ENCODE results near the gene CD209. TPM values are rescaled to one million over a fixed set of nuclear protein-coding genes. Genes with fewer than 3 reads are reported as not detected.
A peak's percentile ranks its signal among the peaks of the same experiment; 100 is the strongest.

The CD209 gene
- total RNA-seq, 2 experiments from 2014 or later, result not detected

DNA sequence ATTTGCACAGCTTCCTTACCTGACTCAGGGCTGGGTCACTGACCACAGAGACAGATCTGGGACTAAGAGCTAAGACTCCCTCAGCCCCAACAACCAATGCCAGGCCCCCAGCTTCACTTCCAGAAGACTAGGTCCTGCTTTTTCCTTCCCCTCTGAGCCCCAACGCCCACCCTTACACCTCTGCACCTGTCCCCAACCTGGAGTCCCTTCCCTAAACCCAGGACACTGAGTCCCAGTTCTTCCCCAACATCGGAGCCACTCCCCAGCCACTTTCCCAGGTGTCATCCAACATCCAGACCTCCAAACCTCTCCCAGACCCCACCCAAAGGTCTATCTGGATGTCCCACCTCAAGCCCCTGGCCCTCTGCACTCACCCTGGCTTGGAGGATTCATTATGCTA, 48.3 kb downstream of the CD209 start:
- no peaks in the 10 kb centered on the region for H3K79me2 ChIP-seq (ENCODE audit: insufficient read depth, low read depth, low read length)
- CTCF ChIA-PET (ENCODE audit: unreplicated experiment), result interaction anchor here (1.4 kb wide), 1 partner anchor 18 kb away, joined by 4 read pairs; the partner anchor contains the start of gene TRAPPC5
- no TSS peak for BruUV-seq (replicated peaks)
- POLR2A ChIA-PET, result interaction anchor here (0.7 to 1.1 kb wide), 3 partner anchors 8 to 26 kb away, joined by 3 to 4 read pairs (median 3); partner anchors contain the start of gene TRAPPC5
- no peak overlapping the region for H2AFZ ChIP-seq (ENCODE audit: low read length)
- H3K9me2 ChIP-seq (ENCODE audit: insufficient read depth, low read length), result no peaks in the 10 kb centered on the region
- no peak for DNase-seq (ENCODE audit: low spot score)
- no peaks in the 10 kb centered on the region for H3K9me3 ChIP-seq (ENCODE audit: low read length)
- H3K4me3 ChIP-seq (ENCODE audit: low read depth, low read length, poor library complexity, severe bottlenecking), result no peak overlapping the region
- intact Hi-C loops (cut with micrococcal nuclease; ENCODE audit: unreplicated experiment), result no loop called here
- H3K4me2 ChIP-seq (ENCODE audit: low read length), result 0 out of 2 replicates have a peak overlapping the region, but pooled peaks have one; percentile 22
- TF ChIP-seq, protein P1, sequence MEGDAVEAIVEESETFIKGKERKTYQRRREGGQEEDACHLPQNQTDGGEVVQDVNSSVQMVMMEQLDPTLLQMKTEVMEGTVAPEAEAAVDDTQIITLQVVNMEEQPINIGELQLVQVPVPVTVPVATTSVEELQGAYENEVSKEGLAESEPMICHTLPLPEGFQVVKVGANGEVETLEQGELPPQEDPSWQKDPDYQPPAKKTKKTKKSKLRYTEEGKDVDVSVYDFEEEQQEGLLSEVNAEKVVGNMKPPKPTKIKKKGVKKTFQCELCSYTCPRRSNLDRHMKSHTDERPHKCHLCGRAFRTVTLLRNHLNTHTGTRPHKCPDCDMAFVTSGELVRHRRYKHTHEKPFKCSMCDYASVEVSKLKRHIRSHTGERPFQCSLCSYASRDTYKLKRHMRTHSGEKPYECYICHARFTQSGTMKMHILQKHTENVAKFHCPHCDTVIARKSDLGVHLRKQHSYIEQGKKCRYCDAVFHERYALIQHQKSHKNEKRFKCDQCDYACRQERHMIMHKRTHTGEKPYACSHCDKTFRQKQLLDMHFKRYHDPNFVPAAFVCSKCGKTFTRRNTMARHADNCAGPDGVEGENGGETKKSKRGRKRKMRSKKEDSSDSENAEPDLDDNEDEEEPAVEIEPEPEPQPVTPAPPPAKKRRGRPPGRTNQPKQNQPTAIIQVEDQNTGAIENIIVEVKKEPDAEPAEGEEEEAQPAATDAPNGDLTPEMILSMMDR (conservative IDR thresholded peaks at IDR 0.05; ENCODE audit: low read length), result no peak
- no peak for TF ChIP-seq EZH2phosphoT487 (IDR thresholded peaks at IDR 0.05; ENCODE audit: borderline replicate concordance, low read depth, low read length)
- no peaks in the 10 kb centered on the region for H3K36me3 ChIP-seq (ENCODE audit: insufficient read depth, low read length)
- H3K4me1 ChIP-seq (ENCODE audit: insufficient read depth, low read length, poor library complexity, severe bottlenecking), result peaks cover 58% of the 10 kb centered on the region
- no peak overlapping the region for H3K27ac ChIP-seq (ENCODE audit: low read depth, low read length, poor library complexity, severe bottlenecking)
- no peaks in the 10 kb centered on the region for H4K20me1 ChIP-seq (ENCODE audit: insufficient read depth, low read length)

DNA sequence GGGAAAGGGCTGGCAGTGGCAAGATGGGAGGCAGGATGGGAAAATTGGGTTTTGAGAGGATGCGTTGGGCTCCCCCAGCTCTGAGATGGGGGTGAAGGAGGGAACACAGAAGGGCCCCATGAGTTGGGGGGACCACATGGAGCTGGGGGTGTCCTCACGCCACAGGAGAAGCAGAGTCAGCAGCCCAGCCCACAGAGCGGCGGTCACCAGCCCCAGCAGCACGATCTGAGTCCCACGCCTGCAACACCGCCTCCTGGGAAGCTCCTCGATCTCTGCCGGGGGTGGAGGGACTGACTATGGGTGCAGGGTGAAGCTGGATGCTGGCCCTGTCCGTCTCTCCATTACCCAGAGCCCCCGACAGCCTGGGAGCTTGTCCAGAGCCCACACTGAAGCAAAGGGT, 48.8 kb downstream of the CD209 start:
- no peak overlapping the region for H3K4me2 ChIP-seq (ENCODE audit: low read length)
- H3K4me3 ChIP-seq (ENCODE audit: low read depth, low read length, poor library complexity, severe bottlenecking), result no peak overlapping the region
- DNase-seq (ENCODE audit: low spot score), result no peak
- no peak overlapping the region for H2AFZ ChIP-seq (ENCODE audit: low read length)
- intact Hi-C loops (cut with micrococcal nuclease; ENCODE audit: unreplicated experiment), result no loop called here
- CTCF ChIA-PET (ENCODE audit: unreplicated experiment), result interaction anchor here (1.4 kb wide), 1 partner anchor 18 kb away, joined by 4 read pairs; the partner anchor contains the start of gene TRAPPC5
- no TSS peak for BruUV-seq (replicated peaks)
- H3K79me2 ChIP-seq (ENCODE audit: insufficient read depth, low read depth, low read length), result no peaks in the 10 kb centered on the region
- TF ChIP-seq EZH2phosphoT487 (IDR thresholded peaks at IDR 0.05; ENCODE audit: borderline replicate concordance, low read depth, low read length), result no peak
- TF ChIP-seq, protein P1 (conservative IDR thresholded peaks at IDR 0.05; ENCODE audit: low read length), result no peak
- no peak overlapping the region for H3K27ac ChIP-seq (ENCODE audit: low read depth, low read length, poor library complexity, severe bottlenecking)
- H3K9me2 ChIP-seq (ENCODE audit: insufficient read depth, low read length), result no peaks in the 10 kb centered on the region
- H4K20me1 ChIP-seq (ENCODE audit: insufficient read depth, low read length), result no peaks in the 10 kb centered on the region
- H3K4me1 ChIP-seq (ENCODE audit: insufficient read depth, low read length, poor library complexity, severe bottlenecking), result peaks cover 58% of the 10 kb centered on the region
- POLR2A ChIA-PET, result interaction anchor here (0.7 to 1.1 kb wide), 3 partner anchors 9 to 26 kb away, joined by 3 to 4 read pairs (median 3); partner anchors contain the start of gene TRAPPC5
- no peaks in the 10 kb centered on the region for H3K9me3 ChIP-seq (ENCODE audit: low read length)
- no peaks in the 10 kb centered on the region for H3K36me3 ChIP-seq (ENCODE audit: insufficient read depth, low read length)

DNA sequence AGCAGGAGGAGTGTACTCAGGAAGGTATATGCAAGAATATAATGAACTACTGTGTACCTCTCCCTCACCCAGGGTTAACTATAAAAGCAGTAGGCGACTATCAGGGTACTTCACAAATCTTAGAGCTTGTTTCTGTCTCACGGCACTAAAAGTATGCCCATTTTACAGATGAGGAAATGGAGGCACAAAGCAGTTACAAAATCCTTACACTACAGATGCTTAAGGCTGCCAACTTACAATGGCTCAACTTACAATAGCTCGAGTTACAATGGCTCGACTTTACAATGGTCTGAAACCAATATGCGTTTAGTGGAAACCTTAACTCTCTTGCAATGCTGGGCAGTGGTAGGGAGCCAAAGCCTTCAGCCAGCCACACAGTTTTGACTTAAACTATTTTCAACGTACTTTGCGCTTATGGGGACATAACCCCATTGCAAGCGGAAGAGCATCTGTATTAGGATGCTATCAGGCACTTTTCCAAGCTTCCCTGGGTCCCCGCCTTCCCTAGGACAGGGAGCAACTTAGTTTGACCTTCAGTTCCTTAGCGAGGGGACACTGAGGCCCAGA, 49.5 kb downstream of the CD209 start:
- Histone ChIP-seq H3K9me3 (ENCODE audit: low read length) (no peaks in the 10 kb centered on the region), H3K9me2 (ENCODE audit: insufficient read depth, low read length) (no peaks in the 10 kb centered on the region), H3K36me3 (ENCODE audit: insufficient read depth, low read length) (no peaks in the 10 kb centered on the region), H2AFZ (ENCODE audit: low read length) (no peak overlapping the region), H4K20me1 (ENCODE audit: insufficient read depth, low read length) (no peaks in the 10 kb centered on the region), H3K4me1 (ENCODE audit: insufficient read depth, low read length, poor library complexity, severe bottlenecking) (peaks cover 52% of the 10 kb centered on the region), H3K4me2 (ENCODE audit: low read length) (no peak overlapping the region), H3K79me2 (ENCODE audit: insufficient read depth, low read depth, low read length) (no peaks in the 10 kb centered on the region), H3K4me3 (ENCODE audit: low read depth, low read length, poor library complexity, severe bottlenecking) (no peak overlapping the region), H3K27ac (ENCODE audit: low read depth, low read length, poor library complexity, severe bottlenecking) (no peak overlapping the region)
- TF ChIP-seq, protein P1 (conservative IDR thresholded peaks at IDR 0.05; ENCODE audit: low read length), result no peak
- TF ChIP-seq EZH2phosphoT487 (IDR thresholded peaks at IDR 0.05; ENCODE audit: borderline replicate concordance, low read depth, low read length), result no peak
- ChIA-PET CTCF (ENCODE audit: unreplicated experiment) (interaction anchor here (1.0 kb wide), 1 partner anchor 17 kb away, joined by 4 read pairs; the partner anchor contains the start of gene TRAPPC5), POLR2A (no interaction called here)
- intact Hi-C loops (cut with micrococcal nuclease; ENCODE audit: unreplicated experiment), result no loop called here
- BruUV-seq (replicated peaks), result no TSS peak
- DNase-seq (ENCODE audit: low spot score), result no peak
